ENCODE measurements around the gene TMEM269.

DNA sequence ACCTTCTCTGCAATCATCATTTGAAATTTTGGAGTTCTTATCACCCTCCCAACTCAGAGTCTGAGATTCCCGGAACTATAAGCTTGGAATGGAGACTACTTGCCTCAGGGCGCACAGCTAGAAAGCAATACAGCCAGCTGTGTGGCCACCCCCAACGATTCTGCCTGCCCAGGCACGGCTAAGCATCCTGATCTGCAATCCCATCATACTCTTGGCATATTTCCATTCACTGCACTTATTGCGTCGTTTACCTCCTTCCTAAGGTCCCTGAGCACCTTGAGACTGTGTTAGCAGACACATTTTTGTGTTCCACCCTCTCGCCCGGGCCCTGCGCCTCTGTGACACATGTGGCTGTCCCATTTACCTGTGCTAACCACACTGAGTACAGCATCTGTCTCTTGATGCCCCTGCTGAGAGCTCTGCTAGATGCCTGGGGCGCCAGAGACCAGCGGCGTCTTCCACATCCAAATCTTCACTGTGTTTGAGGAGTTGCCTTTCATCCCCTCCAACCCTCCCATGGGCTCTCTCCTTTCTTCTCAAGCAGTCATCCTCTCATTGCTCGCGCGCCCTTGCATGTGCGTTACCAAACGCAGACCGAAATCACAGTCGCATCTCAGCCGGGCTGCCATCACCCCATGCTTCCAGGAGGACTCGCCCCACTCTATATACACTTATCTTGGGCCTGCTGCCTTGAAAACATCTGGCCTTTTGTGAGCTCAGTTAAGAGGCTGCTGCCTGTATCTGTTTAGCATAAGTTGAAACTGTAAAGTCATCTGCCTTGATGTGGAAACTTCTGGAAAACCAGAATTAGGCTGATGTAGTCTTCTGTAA is 41.3 kb upstream of the TMEM269 start:
- TF ChIP-seq CTCF (conservative IDR thresholded peaks at IDR 0.05; ENCODE audit: low read depth, low read length) = no peak
- TF ChIP-seq EZH2 (IDR thresholded peaks at IDR 0.05; ENCODE audit: borderline replicate concordance, low read depth, low read length, poor library complexity, severe bottlenecking) = no peak

Data from A673 (cell line).